Amygdala (tissue), 56 donors: ENCODE results near the gene PGM2L1.
A peak's percentile ranks its signal among the peaks of the same experiment; 100 is the strongest.
"Not testable (repeated sequence)": the region's sequence is repeated elsewhere in the genome, so short reads cannot be mapped to it uniquely, and the experiment has no call there.

Experiments used
- DNase-seq, 56 donors: peaks; one replicate each; lab custom pipeline; 2025; lab: John Stamatoyannopoulos, UW

PGM2L1 gene

DNA sequence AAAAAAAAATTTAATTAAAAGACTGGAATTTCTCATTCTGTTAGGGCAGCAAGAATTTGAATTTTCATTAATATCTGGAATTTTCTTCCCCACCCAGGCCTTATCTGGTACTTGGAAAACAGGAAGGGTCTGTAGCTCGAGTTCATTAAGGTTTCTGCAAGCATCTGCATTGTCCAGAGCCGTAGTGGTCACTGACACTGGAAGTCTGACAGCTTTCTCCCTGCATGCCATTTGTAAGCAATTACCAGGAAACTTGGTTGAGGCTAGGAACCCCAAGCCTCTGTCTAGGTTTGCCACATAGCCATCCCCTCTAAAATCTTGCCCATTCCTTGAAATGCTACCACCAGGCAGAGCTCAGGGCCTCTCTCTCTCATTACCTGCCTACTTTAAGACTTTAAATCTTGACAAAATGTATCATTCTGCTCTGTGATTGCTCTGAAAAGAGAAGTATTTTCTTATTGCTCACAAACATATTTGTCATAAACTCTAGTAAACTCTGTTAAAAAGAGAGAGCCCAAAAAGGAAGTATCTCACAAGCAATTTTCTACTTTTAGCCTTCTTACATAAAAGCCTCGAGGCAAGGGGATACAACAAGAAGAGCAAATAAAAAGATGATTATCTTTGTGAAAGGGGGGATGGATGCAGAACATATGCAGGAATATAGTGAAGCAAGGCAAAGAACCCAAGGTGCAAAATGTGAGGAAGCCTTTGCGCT lies 5.5 kb upstream of the PGM2L1 start:
- DNase-seq = no peak

DNA sequence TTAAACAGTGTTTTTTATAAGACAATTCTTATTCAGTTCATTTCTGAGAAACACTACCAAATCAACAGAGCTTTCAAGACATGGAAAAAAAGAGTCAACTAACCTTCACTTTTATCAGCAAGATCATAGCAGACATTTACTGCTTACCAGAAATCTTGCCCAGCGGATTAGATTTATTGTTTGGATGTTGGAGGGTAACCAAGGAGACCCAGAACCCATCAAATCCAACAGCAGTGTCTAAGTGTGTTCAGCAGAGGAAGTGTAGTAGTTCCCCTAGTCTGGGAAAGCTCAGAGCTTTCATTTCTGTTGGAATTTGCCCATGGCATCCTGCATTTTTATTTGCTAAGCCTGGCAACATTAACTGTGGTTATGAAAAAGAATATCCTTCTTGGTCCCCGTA lies 2.4 kb upstream of the PGM2L1 start:
- no peak for DNase-seq

DNA sequence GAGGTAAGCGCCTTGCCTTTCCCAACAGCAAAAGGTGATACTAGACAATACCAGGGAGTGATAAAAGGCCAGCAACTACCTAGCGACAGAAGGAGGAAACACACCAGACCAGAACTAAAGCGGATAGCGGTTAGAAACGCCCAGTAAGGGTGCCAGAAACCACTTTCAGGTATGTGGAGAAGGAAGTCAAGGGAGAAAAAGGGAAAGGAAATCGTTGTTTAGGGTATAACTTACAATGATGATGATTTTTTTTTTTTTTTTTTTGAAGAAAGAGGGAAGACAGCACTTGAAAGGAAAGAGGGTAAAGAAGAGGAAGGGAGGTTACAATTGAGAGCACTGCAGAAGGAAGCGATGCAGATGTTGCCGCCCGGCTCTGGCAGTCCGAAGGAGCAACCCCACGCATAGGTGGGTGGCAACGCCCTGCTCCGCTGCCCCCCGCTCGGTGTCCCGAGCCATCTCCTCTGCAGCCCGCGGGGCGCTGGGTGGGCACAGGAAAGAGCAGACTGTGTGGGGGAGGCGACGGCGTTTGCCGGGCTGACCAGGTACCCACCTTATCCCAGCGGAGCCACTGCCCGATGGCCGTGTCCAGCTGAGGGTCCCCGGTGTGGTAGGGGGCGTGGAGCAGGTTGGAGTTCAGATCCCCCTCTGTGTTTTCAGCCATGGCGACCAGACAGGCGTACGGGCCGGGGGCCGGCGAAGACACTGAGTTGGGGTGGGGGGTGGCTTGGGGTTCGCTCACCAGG lies 561 bp downstream of the PGM2L1 start:
- DNase-seq = peak in 10 of 56 donors; percentile 11 to 40 (median 35)

DNA sequence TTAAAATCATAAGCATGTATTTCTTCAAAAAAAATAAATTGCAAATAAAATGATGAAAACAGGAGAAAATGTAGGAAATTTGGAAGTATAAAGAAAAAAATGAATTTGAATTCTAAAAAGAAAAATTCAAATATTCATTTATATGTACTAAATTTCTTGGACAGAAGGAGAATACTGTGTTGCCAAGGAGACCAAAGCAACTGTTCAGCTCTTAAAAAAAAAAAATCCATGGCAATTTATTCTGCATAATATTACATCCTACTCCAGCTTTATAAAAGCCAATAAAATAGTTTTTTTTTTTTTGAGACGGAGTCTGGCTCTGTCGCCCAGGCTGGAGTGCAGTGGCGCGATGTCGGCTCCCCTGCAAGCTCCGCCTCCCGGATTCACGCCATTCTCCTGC lies 6.0 kb downstream of the PGM2L1 start:
- no peak for DNase-seq

DNA sequence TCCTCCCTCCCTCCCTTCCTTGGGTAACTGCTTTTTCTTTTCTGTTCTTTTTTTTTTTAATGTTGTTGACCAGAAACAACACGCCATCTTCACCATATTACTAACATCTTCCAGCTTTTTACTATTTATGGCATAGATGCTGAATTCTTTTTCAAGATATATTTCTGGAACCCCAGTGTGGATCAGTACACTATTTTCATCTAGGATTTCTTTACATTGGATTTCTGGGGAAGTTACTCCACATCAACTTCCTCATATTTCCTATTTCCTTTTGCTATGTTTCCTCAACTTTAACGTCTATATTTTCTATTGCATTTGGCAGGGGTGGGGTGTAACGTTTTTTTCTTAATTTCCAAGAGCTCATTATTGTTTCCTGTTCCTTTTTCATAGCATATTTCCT lies 7.0 kb downstream of the PGM2L1 start:
- DNase-seq = no peak

DNA sequence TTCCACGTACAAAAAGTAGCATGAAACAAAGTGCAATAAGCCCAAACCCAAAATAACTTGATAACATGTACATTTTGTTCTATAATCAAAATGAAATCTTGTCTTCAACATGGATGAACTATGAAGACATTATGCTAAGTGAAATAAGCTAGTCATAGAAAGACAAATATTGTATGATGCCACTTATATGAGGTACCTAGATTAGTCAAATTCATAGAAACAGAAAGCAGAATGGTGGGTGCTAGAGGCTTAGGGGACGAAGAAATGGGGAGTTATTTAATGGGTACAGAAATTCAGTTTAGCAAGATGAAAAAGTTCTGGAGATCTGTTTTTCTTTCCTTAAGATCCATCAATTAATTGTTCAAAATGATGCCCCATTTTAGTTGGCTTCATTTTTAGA lies 7.5 kb downstream of the PGM2L1 start:
- no peak for DNase-seq

GRCh38 chr11:74388678-74389327 lies 9.4 kb downstream of the PGM2L1 start:
- peak in 27 of 56 donors; percentile 4 to 82 (median 23) for DNase-seq

DNA sequence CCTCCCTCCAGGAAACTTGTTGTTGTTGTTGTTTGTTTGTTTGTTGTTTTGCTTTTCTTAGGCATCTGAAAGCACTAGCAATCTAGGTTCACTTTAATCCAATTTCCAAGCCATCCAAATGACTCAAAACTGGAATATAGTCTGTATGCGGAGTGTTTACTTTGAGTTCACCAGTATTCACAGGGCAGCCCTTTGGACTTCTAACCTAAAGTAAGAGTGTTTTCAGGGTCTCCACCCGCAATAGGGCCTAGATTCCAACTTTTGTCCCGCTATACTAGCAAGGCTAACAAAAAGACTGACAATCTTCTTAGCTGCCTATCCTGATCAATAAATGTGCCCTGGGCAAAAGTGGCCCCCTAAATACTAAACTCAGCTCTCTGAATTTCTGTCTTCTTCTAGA lies 13.6 kb downstream of the PGM2L1 start:
- no peak for DNase-seq

DNA sequence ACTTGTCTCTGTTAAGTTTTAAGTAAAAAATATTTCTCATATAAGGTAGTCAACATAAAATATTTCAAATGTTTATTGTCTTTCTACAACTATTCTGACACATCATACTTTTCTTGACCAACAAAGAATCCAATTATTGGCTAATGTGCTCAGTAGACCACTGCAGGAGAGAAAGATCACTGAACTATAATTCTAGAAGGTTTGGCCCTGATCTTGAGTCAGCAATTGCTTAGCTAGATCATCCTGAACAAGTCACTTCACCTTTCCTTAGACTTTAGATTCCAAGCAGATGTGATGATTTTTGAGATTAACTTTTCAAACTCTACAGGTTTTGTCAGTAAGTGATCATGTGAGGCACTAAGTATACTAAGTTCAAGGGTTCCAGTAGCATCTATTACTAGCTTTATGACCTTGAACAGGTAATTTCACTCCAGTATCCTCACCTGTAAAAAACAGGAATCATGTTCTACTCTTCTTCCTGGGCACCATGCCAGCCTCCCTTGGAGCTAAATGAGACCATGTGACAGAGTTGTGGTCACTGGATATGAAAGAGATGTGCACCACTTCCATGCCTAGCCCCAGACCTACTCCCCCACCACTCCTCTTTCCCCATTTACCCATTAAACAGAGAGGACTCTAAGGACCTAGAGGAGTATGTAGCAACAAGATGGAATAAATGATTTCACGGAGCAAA lies 17.3 kb downstream of the PGM2L1 start:
- no peak for DNase-seq

DNA sequence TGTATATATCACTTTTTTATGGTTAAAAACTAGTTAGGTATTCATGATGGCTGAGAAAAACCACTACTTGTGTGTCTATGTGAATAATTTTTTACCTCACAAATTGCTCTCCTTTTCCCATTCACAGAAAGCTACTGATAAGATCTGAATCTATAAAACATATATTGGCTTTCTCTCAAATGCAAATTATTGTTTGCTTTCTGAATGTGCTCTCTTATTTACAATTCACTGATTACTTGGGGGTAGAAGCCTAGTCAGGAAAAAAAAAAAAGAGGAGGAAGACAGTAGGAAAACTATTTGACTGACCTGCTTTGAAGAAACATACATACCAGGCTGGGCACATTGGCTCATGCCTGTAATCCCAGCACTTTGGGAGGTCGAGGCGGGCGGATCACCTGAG lies 20.5 kb downstream of the PGM2L1 start:
- DNase-seq = no peak

DNA sequence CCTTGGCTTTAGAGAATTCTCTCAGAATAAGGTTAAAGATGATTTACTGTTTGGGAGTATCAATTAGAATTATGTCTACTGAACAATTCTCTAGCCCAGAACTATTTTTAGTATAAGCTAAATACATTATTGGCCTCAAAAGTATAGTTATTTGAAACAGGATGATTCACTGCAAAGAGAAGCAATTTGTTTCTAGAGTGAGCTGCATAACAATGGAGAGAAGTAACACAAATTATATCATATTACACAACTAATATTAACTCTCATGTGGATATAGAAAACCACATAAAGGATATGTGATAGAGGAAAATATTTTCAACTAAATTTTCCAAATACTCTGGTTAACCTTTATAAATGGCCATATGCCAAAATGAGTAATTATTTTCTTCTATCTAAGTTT lies 24.9 kb downstream of the PGM2L1 start:
- no peak for DNase-seq

DNA sequence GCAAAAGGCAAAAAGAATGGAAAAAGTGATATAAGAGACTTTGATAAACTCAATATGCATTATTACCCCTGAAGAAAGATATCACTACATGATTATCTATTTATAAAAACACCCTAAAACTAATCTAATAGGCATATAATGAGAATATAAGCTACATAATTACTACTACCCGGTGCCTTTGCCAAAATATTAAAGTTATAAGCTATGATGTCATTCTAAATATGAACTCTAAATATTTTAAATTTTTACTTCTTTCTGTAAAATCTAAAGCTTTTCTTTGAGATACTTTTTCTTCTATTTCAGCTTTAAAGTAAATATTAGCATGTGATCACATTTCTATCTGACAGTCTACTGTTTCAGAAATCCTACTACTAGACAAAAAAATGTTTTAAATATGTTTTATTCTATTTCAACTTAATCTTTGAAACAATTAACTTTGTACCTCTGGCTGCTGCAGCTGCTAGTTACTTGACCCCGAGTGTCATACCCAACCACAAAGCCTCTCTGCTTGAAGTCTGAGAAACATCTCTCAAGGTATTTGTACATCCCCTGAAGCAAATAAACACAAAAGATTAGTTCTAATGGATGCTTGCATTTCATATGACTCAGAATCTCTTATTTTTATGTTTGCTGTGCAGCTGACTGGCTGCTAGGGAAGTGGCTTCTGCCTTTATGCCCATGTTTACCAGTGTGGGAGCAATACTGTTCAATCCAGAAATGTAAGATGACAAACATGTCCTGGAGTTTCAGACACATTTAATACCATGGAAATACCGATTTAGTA lies 26.8 kb downstream of the PGM2L1 start:
- no peak for DNase-seq

DNA sequence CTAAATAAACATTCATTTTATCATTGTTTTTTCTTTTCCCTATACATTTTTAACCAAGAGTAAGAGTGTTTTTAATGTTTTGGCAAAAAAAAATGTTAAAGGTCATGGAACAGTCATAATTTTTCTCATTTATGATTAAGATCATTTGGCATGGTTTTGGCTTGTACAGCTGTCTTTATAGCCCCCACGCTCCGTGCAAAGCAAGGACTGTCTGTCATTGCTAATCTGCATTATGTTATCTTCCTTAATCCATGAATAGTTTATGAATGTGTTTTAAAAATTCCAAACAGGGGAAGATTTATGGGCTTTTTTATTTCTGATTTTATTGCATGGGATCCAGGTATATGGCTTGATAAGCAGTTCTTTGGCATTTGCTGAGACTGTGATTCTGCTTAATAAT lies 28.1 kb downstream of the PGM2L1 start:
- no peak for DNase-seq

GRCh38 chr11:74367881-74368280 lies 30.4 kb downstream of the PGM2L1 start:
- no peak for DNase-seq

DNA sequence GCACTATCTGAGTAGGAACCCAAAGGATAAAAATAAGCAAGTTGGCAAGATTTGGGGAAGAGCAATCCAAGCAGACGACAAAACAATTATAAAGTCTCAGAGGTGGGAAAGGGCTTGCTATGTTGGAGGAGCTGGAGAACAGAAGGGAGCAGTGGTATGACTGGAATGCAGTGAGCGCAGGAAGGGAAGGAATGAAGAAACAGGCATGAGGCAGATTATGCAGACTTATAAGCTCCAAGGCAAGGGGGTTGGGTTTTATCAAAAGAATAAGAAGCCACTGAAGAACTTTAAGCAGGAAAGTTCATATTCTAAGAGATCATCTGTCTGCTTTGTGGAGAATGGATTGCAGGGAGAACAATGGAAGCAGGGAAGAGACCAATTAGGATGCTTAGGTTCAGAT lies 31.7 kb downstream of the PGM2L1 start:
- no peak for DNase-seq

DNA sequence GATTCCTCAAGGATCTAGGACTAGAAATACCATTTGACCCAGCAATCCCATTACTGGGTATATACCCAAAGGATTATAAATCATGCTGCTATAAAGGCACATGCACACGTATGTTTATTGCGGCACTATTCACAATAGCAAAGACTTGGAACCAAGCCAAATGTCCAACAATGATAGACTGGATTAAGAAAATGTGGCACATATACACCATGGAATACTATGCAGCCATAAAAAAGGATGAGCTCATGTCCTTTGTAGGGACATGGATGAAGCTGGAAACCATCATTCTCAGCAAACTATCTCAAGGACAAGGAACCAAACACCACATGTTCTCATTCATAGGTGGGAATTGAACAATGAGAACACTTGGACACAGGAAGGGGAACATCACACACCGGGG lies 32.4 kb downstream of the PGM2L1 start:
- DNase-seq = not testable (repeated sequence)

DNA sequence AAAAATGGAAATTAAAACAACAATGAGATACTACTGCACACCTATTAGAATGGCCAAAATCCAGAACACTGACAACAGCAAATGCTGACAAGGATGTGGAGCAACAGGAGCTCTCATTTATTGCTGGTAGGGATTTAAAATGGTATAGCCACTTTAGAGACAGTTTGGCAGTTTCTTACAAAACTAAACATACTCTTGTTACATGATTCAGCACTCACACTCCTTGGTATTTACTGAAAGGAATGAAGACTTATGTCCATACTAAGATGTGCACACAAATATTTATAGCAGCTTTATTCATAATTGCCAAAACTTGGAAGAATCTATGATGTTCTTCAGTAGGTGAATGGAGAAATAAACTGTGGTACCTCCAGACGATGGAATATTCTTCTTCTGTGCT lies 40.8 kb downstream of the PGM2L1 start:
- DNase-seq = no peak

GRCh38 chr11:74355626-74356025 lies 42.6 kb downstream of the PGM2L1 start:
- DNase-seq = no peak

GRCh38 chr11:74354036-74354435 lies 44.2 kb downstream of the PGM2L1 start:
- DNase-seq = no peak

GRCh38 chr11:74347381-74347780 lies 50.9 kb downstream of the PGM2L1 start:
- DNase-seq = no peak
